GM23248 (cell line): ENCODE data around the gene HOXA5.

Experiments used
- EZH2 ChIP-seq: fragments of 200-600 bp; sonication (generic); IDR thresholded peaks from 2 replicates; pipeline ENCODE4 v1.6.1; 2018; ENCODE audit warnings: antibody characterized with exemption, mild to moderate bottlenecking; ENCODE audit not compliant: insufficient read depth, poor library complexity, severe bottlenecking
- EZH2phosphoT487 ChIP-seq: fragments of 200-600 bp; sonication (generic); IDR thresholded peaks from 2 replicates; pipeline ENCODE4 v1.6.1; 2018; ENCODE audit warnings: antibody characterized with exemption, moderate library complexity, mild to moderate bottlenecking, low read depth; ENCODE audit not compliant: insufficient read depth

DNA sequence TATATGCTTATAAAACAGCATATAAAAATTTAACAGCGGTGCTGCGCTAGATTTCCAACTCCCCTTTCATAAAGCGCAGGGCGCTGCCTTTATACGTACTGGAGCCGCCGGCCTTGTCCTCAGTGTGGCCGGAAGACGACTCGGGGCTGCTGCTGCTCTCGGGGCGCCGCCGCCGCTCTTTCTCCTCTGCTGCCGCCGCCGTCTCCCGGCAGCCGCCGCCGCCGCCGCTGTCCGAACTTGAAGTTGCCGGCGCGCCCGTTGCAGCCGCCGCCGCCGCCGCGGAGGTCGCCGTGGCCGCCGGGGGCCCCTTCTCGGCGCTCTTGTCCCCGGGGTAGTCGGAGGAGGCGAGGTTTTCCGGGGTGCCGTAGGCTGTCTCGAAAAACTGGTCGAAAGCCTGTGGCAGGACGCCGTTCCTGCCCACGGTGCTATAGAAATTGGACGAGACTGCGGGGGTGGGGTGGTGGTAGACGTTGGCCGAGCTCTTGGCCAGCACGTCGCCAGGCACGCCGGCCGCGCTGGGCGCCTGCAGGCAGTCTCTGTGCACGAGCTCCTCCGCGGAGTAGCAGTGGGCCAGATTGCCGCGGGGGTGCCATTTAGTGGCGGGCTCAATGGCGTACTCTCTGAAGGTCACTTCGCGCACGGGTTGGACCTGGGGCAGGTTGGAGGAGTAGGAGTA lies 41.0 kb upstream of the HOXA5 start:
- TF ChIP-seq EZH2, result no peak
- no peak for TF ChIP-seq EZH2phosphoT487
